ENCODE data around the gene HIP1R.

DNA sequence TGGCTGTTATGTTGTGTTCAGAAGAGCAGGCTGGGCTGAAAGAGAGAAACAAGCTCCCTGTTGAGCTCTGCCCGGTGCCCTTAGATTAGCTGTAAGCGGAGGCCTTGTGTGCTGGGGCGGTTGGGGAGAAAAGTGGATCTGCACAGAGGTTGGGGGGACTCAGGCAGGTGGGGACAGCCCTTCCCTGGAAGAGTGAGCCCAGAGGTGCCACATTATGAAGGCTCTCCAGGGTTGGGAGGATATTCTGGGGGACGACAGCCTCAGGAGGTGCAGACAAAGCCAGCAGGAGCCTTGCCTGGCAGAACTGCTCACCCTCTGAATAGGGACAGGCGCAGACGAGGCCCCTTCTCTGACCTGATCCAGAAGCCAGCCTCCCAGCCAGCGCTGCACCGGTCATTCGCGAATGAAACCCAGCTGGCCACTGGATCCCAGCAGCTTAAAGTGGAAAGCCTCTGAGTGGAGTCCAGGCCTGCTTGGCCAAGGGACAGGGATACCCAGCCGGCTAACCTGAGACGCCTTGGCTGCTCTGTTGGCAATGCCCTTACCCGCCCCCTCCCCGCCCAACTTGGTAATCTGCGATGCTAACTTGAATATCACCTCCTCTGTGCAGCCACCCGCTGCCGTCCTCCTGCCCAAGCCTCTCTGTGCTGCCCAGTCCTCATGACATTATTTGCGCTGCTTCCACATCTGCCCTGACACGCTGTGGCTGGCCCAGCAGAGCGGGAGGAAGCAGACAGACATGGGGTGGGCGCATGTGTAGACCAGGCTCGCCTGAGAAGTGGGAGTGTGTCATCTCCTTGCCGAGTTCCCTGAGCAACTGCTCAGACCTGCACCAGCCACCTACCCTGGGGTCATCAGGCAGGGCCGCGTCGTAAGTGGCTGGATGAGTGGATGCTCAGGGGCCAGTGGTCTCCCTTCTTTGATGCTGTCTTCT lies 5.6 kb downstream of the HIP1R start:
- TF ChIP-seq TCF12 (IDR thresholded peaks at IDR 0.05; ENCODE audit: low read depth), result no peak
- TF ChIP-seq TAF1 (IDR thresholded peaks at IDR 0.05; ENCODE audit: low read depth), result no peak
- no peak for TF ChIP-seq EP300 (IDR thresholded peaks at IDR 0.05; ENCODE audit: borderline replicate concordance)

Measured in Ishikawa (cell line).